Neural cell (in vitro differentiated cells): Measurements from ENCODE around the gene GRAMD2A.

Experiments
- CTCF ChIP-seq: fragments of 450-650 bp; IDR thresholded peaks from 2 replicates; pipeline ENCODE4 v1.5.1; 2014; ENCODE audit warnings: antibody characterized with exemption, mild to moderate bottlenecking, moderate library complexity; ENCODE audit not compliant: poor library complexity, severe bottlenecking
- EZH2 ChIP-seq: fragments of 200-600, 300-800 bp; shearing (Covaris generic), sonication (generic); IDR thresholded peaks from 2 replicates; pipeline ENCODE4 v1.6.1; 2014; ENCODE audit warnings: antibody characterized with exemption, low read length, borderline replicate concordance, mild to moderate bottlenecking; ENCODE audit not compliant: insufficient read depth, poor library complexity, severe bottlenecking
- MXI1 ChIP-seq: fragments of 450-650 bp; conservative IDR thresholded peaks from 2 replicates; pipeline ENCODE4 v1.6.1; 2014; ENCODE audit warnings: antibody characterized with exemption, mild to moderate bottlenecking; ENCODE audit not compliant: poor library complexity, severe bottlenecking
- POLR2AphosphoS5 ChIP-seq: IDR thresholded peaks from 2 replicates; pipeline ENCODE4 v1.6.1; 2012
- RAD21 ChIP-seq: fragments of 450-650 bp; conservative IDR thresholded peaks from 2 replicates; pipeline ENCODE4 v1.6.1; 2014; ENCODE audit warnings: antibody characterized with exemption, mild to moderate bottlenecking, moderate library complexity
- REST ChIP-seq: IDR thresholded peaks from 2 replicates; pipeline ENCODE4 v1.6.1; 2012; ENCODE audit warnings: borderline replicate concordance

- TF ChIP-seq CTCF (no peak), RAD21 (no peak), EZH2 (no peak), REST (no peak), MXI1 (no peak), POLR2AphosphoS5 (no peak)
Measured at GRCh38 chr15:72154316-72154715, 43.3 kb downstream of the GRAMD2A start.
